Pulmonary artery endothelial cell (primary cell): ENCODE measurements around the gene LARP1B. TPM values are rescaled to one million over a fixed set of nuclear protein-coding genes. Genes with fewer than 3 reads are reported as not detected.
A peak's percentile ranks its signal among the peaks of the same experiment; 100 is the strongest.
"Not testable (repeated sequence)": the region's sequence is repeated elsewhere in the genome, so short reads cannot be mapped to it uniquely, and the experiment has no call there.

Experiments
- DNase-seq: peaks from one replicate; pipeline ENCODE4 v3.0.0-alpha.2; 2011; ENCODE audit warnings: low read depth, low spot score
- total RNA-seq: library from RNA; depleted of rRNA; stranded (reverse); fragments of >200 nt; gene quantifications from 2 replicates; pipeline ENCODE4 v1.2.3, GENCODE V29; 2014

The LARP1B gene
- total RNA-seq, 1 donor from 2014 or later: 20.4 TPM

DNA sequence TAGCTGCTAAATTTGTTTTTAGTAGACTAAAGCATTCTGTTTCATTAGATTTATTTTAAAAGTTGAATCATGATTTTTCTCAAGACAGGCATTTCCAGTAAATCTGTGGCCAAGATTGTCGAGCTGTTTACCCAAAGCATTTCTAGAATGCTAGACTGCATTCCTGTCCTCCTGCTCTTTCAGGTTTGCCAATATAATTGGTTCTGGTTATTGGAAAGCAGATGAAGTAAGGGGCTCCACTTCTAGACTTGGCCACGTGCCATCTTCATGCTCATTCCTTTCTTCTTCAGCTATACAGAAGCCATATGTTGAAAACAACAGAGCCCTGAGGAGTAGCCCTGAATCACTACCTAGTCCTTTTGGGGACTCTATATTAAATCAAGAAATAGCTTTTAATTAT lies 164.0 kb downstream of the LARP1B start:
- DNase-seq: no peak

- no peak for DNase-seq
Observed at GRCh38 chr4:128227991-128228571, 167.0 kb downstream of the LARP1B start.

- no peak for DNase-seq
Observed at GRCh38 chr4:128228845-128229795, 168.0 kb downstream of the LARP1B start.

- DNase-seq: no peak
Observed at GRCh38 chr4:128232719-128233118, 171.6 kb downstream of the LARP1B start.

- DNase-seq: no peak
Observed at GRCh38 chr4:128234836-128235235, 173.7 kb downstream of the LARP1B start.

GRCh38 chr4:128241019-128241418 lies 179.9 kb downstream of the LARP1B start:
- DNase-seq: no peak

DNA sequence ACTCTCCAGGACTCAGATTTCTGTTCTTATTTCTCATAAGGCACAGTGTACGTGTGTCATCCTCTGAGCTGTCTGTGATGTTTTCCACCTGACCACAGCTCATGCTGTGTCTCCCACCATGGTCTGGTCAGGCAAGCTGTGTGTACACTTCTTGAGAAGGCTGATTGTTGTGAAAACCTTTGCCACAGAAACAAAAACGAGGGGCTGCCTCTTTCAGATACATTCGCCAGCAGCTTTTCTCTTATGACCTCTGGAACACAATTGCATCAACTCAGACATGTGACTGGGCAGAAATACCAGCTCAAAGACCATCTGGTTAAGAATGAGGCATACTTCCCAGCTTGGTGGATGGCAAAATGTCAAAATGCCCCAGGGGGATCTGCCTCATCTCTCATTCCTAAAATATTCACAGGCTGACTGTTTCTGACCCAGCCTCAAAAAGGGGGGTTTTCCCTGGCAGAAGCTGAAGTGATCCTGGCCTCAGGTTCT lies 180.4 kb downstream of the LARP1B start:
- peak; percentile 26 for DNase-seq

DNA sequence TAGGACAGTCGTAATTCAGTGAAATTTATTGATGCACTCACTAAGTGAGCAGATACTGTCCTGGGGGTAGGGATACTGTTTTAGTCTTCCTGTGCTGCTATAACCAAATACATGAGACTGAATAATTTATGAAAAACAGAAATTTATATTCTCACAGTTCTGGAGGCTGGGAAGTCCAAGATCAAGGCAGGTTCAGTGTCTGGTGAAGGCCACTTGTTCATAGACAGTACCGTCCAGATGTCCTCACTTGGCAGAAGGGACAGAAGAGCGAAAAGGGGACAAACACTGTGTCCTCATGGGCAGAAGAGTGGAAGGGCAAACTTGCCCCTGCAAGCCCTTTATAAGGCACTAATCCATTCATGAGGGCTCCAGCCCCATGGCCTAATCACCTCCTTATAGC lies 180.9 kb downstream of the LARP1B start:
- DNase-seq: no peak

DNA sequence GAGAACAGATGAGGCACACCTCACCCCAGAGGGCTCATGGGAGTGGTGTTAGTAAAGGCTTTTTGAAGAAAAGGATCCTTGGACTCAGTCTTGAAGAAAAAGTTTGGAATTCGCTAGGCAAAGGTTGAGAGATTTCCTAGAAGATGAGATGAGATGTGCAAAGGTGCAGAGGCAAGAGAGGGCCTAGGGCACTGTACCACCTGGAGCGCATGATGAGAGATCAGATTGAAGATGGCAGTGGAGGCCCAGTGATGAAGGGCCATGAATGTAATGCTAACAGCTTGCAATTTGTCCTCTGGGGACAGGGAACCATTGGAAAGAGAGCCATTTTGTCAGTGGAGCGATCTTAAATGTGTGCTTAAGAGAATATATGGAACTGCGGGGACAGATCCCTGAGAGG lies 181.5 kb downstream of the LARP1B start:
- DNase-seq: no peak

- DNase-seq: no peak
Observed at GRCh38 chr4:128244379-128244778, 183.3 kb downstream of the LARP1B start.

DNA sequence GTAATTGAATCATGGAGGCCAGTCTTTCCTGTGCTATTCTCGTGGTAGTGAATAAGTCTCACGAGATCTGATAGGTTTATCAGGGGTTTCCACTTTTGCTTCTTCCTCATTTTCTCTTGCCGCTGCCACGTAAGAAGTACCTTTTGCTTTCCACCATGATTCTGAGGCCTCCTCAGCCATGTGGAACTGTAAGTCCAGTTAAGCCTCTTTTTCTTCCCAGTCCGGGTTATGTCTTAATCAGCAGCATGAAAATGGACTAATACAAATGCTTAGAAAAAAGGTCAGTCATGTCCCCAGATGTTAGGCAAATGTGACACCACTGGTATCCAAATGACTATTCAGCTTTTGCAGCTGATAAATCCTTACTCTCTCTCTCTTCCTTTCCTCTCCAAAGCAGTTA lies 184.3 kb downstream of the LARP1B start:
- not testable (repeated sequence) for DNase-seq

GRCh38 chr4:128247906-128248305 lies 186.8 kb downstream of the LARP1B start:
- no peak for DNase-seq

DNA sequence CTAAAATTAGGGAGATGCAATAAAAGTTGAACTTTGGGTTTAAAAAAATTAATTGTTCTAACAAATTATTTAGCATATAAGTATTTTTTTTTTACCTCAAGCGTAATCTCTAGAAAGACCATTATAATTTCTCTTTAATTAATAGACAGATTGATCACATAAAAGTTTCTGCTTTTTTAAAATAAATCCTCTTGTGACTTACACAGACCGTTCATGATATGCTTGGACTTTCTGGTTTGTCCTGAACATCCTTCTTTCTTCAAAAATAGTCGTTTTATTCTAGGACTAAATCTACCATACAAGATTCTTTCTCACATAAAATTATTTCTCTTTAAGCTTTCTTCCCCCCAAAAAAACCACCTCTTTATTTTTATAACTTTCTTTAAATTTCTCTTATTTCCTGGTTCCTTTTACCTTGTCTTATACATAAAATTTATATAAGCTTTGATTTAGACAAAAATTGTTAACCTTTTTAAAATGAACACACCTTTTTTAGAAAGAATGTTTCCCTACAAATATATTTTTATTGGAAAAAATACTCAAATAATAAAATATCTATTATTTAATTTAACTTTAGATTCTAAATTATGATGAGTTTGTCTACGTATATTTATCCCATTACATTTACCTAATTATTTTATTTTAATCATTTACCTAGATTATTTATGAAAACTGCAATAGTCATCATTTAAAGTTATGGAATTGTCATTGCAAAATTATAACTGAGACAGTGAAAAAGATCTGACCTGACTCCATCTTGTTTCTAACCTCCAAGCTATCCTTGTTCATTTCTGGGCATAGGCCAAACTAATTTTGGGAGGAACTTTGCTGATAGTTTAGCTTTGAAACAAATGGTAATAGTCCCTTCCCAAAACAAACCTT lies 188.9 kb downstream of the LARP1B start:
- no peak for DNase-seq

- DNase-seq: no peak
Observed at GRCh38 chr4:128255906-128256305, 194.8 kb downstream of the LARP1B start.

DNA sequence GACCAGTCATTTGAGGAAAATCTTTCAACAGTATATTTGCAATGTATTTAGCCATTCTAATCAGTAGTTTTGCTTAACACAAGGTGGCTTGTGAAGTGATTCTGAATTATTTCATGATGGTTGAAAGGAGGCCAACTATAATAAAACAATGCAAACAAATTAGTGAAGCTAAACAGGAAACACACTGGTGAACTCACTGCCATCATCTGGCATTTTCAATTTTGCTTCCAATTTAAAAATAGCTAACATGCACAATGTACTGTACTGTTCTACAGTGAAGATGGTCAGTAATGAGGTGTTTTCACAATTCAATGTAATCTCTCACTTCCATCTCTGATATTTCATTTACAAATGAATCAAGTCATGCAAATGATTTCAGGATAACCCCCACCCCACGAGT lies 195.4 kb downstream of the LARP1B start:
- no peak for DNase-seq

GRCh38 chr4:128258166-128258565 lies 197.1 kb downstream of the LARP1B start:
- DNase-seq: not testable (repeated sequence)

DNA sequence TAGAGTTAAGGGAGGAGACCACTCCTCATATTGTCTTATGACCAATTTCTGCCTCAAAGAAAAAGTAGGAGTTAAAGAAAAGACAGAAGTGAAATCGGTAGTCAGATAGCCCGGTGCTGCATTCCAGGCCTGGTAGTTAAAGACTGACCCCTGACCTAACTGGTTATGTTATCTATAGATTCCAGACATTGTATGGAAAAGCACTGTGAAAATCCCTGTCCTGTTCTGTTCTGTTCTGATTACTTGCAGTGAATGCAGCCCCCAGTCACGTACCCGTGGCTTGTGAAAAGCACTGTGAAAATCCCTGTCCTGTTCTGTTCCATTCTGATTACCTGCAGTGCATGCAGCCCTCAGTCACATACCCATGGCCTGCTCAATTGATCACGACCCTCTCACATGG lies 198.8 kb downstream of the LARP1B start:
- DNase-seq: not testable (repeated sequence)
